ENCODE measurements around the gene CSMD2.

CSMD2 gene

DNA sequence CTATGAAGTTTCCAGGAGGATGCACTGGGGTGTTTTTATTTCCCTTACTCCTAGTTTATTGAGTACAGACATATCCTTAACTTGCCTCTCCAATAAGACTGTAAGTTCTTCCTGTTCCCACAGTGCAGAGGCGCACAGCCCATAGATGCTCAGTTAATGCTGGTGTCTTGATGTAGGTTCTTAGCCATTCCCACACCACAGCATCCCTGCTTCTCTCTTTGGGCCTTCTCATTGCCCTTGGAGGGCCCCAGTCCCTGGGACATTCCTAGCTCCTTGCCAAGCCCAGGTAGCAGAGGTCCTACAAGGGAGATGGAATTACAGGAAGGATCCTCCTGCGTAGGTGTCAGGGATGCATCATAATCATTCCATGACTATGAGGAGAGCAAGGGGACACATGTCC lies 362.8 kb downstream of the CSMD2 start:
- TF ChIP-seq, protein P1, sequence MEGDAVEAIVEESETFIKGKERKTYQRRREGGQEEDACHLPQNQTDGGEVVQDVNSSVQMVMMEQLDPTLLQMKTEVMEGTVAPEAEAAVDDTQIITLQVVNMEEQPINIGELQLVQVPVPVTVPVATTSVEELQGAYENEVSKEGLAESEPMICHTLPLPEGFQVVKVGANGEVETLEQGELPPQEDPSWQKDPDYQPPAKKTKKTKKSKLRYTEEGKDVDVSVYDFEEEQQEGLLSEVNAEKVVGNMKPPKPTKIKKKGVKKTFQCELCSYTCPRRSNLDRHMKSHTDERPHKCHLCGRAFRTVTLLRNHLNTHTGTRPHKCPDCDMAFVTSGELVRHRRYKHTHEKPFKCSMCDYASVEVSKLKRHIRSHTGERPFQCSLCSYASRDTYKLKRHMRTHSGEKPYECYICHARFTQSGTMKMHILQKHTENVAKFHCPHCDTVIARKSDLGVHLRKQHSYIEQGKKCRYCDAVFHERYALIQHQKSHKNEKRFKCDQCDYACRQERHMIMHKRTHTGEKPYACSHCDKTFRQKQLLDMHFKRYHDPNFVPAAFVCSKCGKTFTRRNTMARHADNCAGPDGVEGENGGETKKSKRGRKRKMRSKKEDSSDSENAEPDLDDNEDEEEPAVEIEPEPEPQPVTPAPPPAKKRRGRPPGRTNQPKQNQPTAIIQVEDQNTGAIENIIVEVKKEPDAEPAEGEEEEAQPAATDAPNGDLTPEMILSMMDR (IDR thresholded peaks at IDR 0.05; ENCODE audit: insufficient read depth, missing control alignments): no peak
- DNase-seq (ENCODE audit: insufficient read length, low spot score) (no peak), FAIRE-seq (no peak)

DNA sequence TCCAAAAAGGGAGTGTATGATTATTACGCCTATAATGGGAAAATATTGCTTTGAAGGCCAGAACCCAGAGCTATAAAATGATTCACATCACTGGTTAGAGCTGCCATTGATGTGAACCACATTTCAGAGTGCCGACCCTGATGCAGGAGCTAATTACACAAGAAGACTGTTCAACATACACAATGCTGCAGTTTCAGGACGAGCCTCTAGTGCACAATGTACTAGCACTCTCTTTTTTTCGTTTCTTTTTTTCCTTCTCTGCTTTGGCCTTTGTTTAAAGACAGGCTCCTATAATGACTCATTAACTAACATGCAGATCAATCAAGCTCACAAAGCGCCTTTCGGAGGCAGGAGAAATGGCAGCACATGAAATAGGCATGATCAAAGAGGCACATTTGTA lies 367.2 kb downstream of the CSMD2 start:
- TF ChIP-seq, protein P1 (IDR thresholded peaks at IDR 0.05; ENCODE audit: insufficient read depth, missing control alignments): no peak
- FAIRE-seq: no peak
- DNase-seq (ENCODE audit: insufficient read length, low spot score): no peak

DNA sequence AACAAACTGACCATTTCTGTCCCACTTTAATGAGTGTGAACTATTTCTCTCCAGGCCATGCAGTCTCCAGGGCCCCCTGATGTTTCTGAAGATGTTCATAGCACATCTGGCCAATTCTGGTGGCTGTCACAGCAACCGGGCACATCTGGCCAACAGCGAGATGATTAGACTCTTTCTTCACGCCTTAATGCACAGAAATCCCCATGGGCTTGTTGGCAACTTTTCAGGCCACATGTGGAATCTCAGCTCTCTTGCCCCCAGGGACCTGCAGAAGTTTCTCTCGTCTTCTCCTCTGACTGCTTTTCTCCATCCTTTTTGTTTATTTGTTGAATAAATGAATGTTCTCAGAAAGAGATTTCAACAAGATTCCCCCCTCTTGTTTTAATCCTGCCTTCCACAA lies 372.4 kb downstream of the CSMD2 start:
- DNase-seq (ENCODE audit: insufficient read length, low spot score) (no peak), FAIRE-seq (no peak)
- TF ChIP-seq, protein P1 (IDR thresholded peaks at IDR 0.05; ENCODE audit: insufficient read depth, missing control alignments): no peak

DNA sequence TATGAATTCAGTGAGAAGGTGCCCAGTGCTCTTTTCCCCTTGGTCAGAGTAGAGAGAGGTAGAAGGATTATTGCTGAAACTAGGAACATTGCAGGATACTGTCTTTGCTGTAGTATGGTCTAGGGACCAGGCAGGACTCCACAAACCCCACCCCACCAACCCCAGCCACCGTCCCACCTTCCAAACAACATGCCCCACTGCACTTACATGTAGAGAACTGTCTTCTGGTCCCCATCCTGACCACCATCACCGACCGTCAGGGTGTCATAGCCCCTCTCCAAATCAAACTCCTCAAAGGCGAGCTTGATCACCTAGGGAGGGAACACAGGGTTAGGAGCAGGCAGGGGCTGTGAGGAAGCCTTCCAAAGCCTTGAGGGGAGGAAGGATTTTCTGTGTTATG lies 372.8 kb downstream of the CSMD2 start:
- FAIRE-seq (no peak), DNase-seq (ENCODE audit: insufficient read length, low spot score) (no peak)
- TF ChIP-seq, protein P1 (IDR thresholded peaks at IDR 0.05; ENCODE audit: insufficient read depth, missing control alignments): no peak

DNA sequence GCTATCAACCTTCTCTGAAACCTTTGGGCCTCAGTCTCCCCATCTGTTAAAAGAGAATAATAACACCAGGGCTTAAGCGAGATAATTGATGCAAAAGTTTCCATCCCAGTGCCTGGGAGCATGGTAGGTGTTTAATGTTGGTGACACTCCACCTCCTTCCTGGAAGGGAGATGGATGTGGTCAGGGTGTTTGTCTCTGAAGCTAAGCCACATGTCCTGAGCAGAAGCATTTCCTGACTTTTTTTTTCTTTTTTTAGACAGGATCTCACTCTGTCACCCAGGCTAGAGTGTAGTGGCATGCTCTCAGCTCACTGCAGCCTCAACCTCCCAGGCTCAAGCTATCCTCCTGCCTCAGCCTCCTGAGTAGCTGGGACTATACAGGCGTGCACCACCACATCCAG lies 373.8 kb downstream of the CSMD2 start:
- TF ChIP-seq, protein P1 (IDR thresholded peaks at IDR 0.05; ENCODE audit: insufficient read depth, missing control alignments): no peak
- FAIRE-seq (no peak), DNase-seq (ENCODE audit: insufficient read length, low spot score) (no peak)

DNA sequence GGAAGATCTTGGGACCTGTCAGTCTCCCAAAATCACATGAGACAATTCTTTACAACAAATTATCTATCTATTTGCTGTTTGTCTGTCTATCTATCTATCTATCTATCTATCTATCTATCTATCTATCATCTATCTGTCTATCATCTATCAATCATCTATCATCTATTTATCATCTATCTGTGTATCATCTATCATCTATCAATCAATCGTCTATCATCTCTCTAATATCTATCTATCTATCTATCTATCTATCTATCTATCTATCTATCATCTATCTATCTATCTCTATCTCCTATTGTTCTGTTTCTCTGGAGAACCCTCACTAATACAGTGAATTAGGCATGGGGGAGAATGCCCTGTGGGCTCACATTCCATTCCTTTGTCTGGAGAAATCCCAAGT lies 374.5 kb downstream of the CSMD2 start:
- FAIRE-seq: no peak
- TF ChIP-seq, protein P1 (IDR thresholded peaks at IDR 0.05; ENCODE audit: insufficient read depth, missing control alignments): no peak
- DNase-seq (ENCODE audit: insufficient read length, low spot score): no peak

DNA sequence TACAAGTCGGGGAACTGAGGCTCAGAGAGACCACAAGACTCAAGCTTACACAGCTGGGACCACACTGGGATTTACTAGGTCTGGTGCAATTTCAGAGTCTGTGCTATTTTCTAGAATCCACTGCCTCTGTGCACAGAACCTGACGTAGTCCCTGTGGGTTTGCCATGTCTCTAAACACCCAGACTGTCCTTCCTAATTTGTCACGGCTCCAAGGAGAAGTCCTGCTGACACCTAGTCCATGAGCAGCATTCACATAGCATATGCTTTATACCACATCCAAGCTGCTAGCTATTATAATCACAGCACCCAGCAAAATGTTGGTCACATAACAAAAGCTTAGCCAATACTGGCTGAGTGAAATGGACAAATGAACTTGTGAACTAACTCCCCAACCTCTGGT lies 380.2 kb downstream of the CSMD2 start:
- TF ChIP-seq, protein P1 (IDR thresholded peaks at IDR 0.05; ENCODE audit: insufficient read depth, missing control alignments): no peak
- FAIRE-seq: no peak
- DNase-seq (ENCODE audit: insufficient read length, low spot score): no peak
